GM12878 (cell line): Measurements from ENCODE around the gene CD55. TPM values are rescaled to one million over a fixed set of nuclear protein-coding genes. Genes with fewer than 3 reads are reported as not detected.

Experiments
- SPI1 ChIP-seq: IDR thresholded peaks from 2 replicates; pipeline ENCODE4 v1.6.1; 2011; ENCODE audit warnings: low read depth, mild to moderate bottlenecking, low read length, moderate library complexity, borderline replicate concordance; ENCODE audit not compliant: insufficient read depth
- polyA plus RNA-seq, 11 experiments: library from polyadenylated mRNA; depleted of rRNA in 4 of 11; unstranded in 6 of 11; stranded (reverse) in 5 of 11; fragments of >200 nt; fragmentation: Nextera tagmentation in 4 of 11; fragmentation: Illumina TruSeq in 1 of 11; extraction: Ambion mirVana in 4 of 11; extraction: Trizol in 1 of 11; gene quantifications; 1 replicate in 1 of 11; 2 replicates in 10 of 11; pipeline versions ENCODE4 v1.2.1 to v1.2.3, GENCODE V29; 2011 to 2016; ENCODE audit warnings: inconsistent platforms in 2 of 11, missing spikeins in 2 of 11, low read depth in 1 of 11
- total RNA-seq, 4 experiments: library from RNA; depleted of rRNA in 3 of 4; stranded (reverse); fragments of >200 nt in 3 of 4; fragmentation: Illumina TruSeq in 1 of 4; extraction: Trizol in 1 of 4; gene quantifications; 2 replicates each; pipeline versions ENCODE4 v1.2.1 to v1.2.3, GENCODE V29; 2013 to 2021
- TF ChIP-seq, protein P1 (sequence below): IDR thresholded peaks from 2 replicates; pipeline ENCODE4 v1.6.1; 2012; ENCODE audit warnings: improper control_type of control experiment, low read depth, low read length; ENCODE audit not compliant: insufficient replicate concordance
- TF ChIP-seq, protein P2 (sequence below): fragments of 450-650 bp; IDR thresholded peaks from 2 replicates; pipeline ENCODE4 v1.6.1; 2017; ENCODE audit warnings: antibody characterized with exemption, mild to moderate bottlenecking, moderate library complexity
- TF ChIP-seq, protein P3 (sequence below): fragments of 150-350 bp; IDR thresholded peaks from 2 replicates; pipeline ENCODE4 v1.6.1; 2014; ENCODE audit warnings: mild to moderate bottlenecking, low read depth, low read length
- TF ChIP-seq, protein P4 (sequence below): IDR thresholded peaks from 2 replicates; pipeline ENCODE4 v1.6.1; 2012; ENCODE audit warnings: low read depth, low read length, improper control_type of control experiment

CD55 gene
- total and polyA plus RNA-seq, 10 of the 15 experiments (the other 5 are each of a cell fraction or from before 2014, with no cell fraction given) = 5.2 to 46.5 (median 15.1) TPM

DNA sequence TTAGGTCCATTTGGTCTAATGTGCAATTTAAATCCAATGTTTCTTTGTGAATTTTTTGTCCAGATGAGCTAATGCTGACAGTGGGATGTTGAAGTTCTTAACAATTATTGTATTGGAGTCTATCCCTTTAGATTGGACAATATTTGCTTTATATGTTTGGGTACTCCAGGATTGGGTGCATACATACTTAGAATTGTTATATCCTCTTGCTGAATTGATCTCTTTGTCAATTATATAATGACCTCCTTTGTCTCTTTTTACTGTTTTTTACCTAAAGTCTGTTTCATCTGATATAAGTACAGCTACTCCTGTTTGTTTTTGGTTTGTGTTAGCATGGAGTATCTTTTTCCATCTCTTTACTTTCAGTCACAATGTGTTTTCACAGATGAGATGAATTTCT is 22.2 kb downstream of the CD55 start (continued):
- TF ChIP-seq, protein P1, sequence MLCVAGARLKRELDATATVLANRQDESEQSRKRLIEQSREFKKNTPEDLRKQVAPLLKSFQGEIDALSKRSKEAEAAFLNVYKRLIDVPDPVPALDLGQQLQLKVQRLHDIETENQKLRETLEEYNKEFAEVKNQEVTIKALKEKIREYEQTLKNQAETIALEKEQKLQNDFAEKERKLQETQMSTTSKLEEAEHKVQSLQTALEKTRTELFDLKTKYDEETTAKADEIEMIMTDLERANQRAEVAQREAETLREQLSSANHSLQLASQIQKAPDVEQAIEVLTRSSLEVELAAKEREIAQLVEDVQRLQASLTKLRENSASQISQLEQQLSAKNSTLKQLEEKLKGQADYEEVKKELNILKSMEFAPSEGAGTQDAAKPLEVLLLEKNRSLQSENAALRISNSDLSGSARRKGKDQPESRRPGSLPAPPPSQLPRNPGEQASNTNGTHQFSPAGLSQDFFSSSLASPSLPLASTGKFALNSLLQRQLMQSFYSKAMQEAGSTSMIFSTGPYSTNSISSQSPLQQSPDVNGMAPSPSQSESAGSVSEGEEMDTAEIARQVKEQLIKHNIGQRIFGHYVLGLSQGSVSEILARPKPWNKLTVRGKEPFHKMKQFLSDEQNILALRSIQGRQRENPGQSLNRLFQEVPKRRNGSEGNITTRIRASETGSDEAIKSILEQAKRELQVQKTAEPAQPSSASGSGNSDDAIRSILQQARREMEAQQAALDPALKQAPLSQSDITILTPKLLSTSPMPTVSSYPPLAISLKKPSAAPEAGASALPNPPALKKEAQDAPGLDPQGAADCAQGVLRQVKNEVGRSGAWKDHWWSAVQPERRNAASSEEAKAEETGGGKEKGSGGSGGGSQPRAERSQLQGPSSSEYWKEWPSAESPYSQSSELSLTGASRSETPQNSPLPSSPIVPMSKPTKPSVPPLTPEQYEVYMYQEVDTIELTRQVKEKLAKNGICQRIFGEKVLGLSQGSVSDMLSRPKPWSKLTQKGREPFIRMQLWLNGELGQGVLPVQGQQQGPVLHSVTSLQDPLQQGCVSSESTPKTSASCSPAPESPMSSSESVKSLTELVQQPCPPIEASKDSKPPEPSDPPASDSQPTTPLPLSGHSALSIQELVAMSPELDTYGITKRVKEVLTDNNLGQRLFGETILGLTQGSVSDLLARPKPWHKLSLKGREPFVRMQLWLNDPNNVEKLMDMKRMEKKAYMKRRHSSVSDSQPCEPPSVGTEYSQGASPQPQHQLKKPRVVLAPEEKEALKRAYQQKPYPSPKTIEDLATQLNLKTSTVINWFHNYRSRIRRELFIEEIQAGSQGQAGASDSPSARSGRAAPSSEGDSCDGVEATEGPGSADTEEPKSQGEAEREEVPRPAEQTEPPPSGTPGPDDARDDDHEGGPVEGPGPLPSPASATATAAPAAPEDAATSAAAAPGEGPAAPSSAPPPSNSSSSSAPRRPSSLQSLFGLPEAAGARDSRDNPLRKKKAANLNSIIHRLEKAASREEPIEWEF = no peak
- TF ChIP-seq, protein P2, sequence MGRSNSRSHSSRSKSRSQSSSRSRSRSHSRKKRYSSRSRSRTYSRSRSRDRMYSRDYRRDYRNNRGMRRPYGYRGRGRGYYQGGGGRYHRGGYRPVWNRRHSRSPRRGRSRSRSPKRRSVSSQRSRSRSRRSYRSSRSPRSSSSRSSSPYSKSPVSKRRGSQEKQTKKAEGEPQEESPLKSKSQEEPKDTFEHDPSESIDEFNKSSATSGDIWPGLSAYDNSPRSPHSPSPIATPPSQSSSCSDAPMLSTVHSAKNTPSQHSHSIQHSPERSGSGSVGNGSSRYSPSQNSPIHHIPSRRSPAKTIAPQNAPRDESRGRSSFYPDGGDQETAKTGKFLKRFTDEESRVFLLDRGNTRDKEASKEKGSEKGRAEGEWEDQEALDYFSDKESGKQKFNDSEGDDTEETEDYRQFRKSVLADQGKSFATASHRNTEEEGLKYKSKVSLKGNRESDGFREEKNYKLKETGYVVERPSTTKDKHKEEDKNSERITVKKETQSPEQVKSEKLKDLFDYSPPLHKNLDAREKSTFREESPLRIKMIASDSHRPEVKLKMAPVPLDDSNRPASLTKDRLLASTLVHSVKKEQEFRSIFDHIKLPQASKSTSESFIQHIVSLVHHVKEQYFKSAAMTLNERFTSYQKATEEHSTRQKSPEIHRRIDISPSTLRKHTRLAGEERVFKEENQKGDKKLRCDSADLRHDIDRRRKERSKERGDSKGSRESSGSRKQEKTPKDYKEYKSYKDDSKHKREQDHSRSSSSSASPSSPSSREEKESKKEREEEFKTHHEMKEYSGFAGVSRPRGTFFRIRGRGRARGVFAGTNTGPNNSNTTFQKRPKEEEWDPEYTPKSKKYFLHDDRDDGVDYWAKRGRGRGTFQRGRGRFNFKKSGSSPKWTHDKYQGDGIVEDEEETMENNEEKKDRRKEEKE = no peak
- TF ChIP-seq SPI1 = no peak
- TF ChIP-seq, protein P3, sequence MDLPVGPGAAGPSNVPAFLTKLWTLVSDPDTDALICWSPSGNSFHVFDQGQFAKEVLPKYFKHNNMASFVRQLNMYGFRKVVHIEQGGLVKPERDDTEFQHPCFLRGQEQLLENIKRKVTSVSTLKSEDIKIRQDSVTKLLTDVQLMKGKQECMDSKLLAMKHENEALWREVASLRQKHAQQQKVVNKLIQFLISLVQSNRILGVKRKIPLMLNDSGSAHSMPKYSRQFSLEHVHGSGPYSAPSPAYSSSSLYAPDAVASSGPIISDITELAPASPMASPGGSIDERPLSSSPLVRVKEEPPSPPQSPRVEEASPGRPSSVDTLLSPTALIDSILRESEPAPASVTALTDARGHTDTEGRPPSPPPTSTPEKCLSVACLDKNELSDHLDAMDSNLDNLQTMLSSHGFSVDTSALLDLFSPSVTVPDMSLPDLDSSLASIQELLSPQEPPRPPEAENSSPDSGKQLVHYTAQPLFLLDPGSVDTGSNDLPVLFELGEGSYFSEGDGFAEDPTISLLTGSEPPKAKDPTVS = no peak
- TF ChIP-seq, protein P4, sequence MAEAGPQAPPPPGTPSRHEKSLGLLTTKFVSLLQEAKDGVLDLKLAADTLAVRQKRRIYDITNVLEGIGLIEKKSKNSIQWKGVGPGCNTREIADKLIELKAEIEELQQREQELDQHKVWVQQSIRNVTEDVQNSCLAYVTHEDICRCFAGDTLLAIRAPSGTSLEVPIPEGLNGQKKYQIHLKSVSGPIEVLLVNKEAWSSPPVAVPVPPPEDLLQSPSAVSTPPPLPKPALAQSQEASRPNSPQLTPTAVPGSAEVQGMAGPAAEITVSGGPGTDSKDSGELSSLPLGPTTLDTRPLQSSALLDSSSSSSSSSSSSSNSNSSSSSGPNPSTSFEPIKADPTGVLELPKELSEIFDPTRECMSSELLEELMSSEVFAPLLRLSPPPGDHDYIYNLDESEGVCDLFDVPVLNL = no peak
